ENCODE results near the gene NDUFA6. TPM values are rescaled to one million over a fixed set of nuclear protein-coding genes. Genes with fewer than 3 reads are reported as not detected.
"Not testable (repeated sequence)": the region's sequence is repeated elsewhere in the genome, so short reads cannot be mapped to it uniquely, and the experiment has no call there.

The NDUFA6 gene
- total and polyA plus RNA-seq, 10 of the 15 experiments (the other 5 are each of a cell fraction or from before 2014, with no cell fraction given): 85.9 to 511 (median 128) TPM

DNA sequence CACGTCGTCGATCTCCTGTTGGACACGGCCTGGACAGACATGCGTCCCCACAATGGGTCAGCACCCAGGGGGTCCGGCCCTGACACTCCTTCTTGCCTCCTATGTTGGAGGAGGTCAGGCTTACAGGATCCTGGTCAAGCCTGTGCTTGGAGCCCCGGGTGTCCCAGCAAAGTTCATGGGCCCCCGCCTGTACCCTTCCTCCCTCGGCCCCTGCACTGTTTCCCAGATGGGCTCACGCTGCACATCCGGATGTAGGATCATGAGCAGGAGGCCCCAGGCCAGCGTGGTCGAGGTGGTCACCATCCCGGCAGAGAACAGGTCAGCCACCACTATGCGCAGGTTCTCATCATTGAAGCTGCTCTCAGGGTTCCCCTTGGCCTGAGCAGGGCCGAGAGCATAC is 37.0 kb upstream of the NDUFA6 start:
- SMC1A ChIA-PET (ENCODE audit: uncharacterized antibody, unreplicated experiment): no interaction called here
- Histone ChIP-seq H3K27ac (ENCODE audit: control insufficient read depth, insufficient read depth) (no peak overlapping the region), H3K9ac (ENCODE audit: control insufficient read depth, insufficient read depth, low read length) (no peak overlapping the region), H3K9me3 (replicated peaks; ENCODE audit: control insufficient read depth, insufficient read depth, low read length) (no peaks in the 10 kb centered on the region), H3K79me2 (ENCODE audit: control insufficient read depth, insufficient read depth, low read length) (no peaks in the 10 kb centered on the region), H3K36me3 (ENCODE audit: control insufficient read depth in 2 of 2, insufficient read depth in 2 of 2, low read length in 1 of 2) (no peaks in the 10 kb centered on the region; a peak in 1 of 4 replicates), H3K27me3 (replicated peaks in 1 of 2; ENCODE audit: control insufficient read depth in 2 of 2, insufficient read depth in 2 of 2, low read length in 1 of 2) (no peaks in the 10 kb centered on the region), H3K4me3 (no peak overlapping the region), H3K4me1 (ENCODE audit: control insufficient read depth, insufficient read depth, low read length) (no peaks in the 10 kb centered on the region), H2AFZ (ENCODE audit: control insufficient read depth, low read depth, low read length) (no peak overlapping the region), H4K20me1 (ENCODE audit: control insufficient read depth, insufficient read depth) (no peaks in the 10 kb centered on the region), H3K4me2 (ENCODE audit: control insufficient read depth, insufficient read depth) (no peak overlapping the region)
- WGBS (ENCODE audit: insufficient coverage, insufficient replicate concordance, low lambda C conversion rate, missing lambda C conversion rate): 80% methylated on average over 16 of the region's 16 CpGs
- CTCF ChIA-PET: no interaction called here
- no TSS peak for BruUV-seq (replicated peaks)
- in situ Hi-C loops (cut with MboI) (no loop called here), intact Hi-C loops (cut with micrococcal nuclease; ENCODE audit: unreplicated experiment) (no loop called here)
- POLR2A ChIA-PET: no interaction called here
- DNase-seq (ENCODE audit: low read depth, low spot score) (no peak), FAIRE-seq (no peak), ATAC-seq (no peak)
- RAD21 ChIA-PET (ENCODE audit: unreplicated experiment): no interaction called here
- TF ChIP-seq EP300 (IDR thresholded peaks at IDR 0.05; ENCODE audit: borderline replicate concordance in 1 of 2, control insufficient read depth in 1 of 2, low read depth in 2 of 2, low read length in 2 of 2): no peak
- TF ChIP-seq MTA2 (IDR thresholded peaks at IDR 0.05; ENCODE audit: low read depth): no peak
- no peak for TF ChIP-seq SRF (IDR thresholded peaks at IDR 0.05; ENCODE audit: low read depth in 2 of 2, low read length in 2 of 2)
- TF ChIP-seq POU2F2 (IDR thresholded peaks at IDR 0.05; ENCODE audit: borderline replicate concordance, low read depth, low read length): no peak
- no peak for TF ChIP-seq MAX (IDR thresholded peaks at IDR 0.05; ENCODE audit: low read depth, low read length)
- TF ChIP-seq ZNF217 (IDR thresholded peaks at IDR 0.05): no peak
- no peak for TF ChIP-seq SUZ12 (IDR thresholded peaks at IDR 0.05; ENCODE audit: unreplicated experiment)
- TF ChIP-seq EGR1 (IDR thresholded peaks at IDR 0.05; ENCODE audit: borderline replicate concordance in 1 of 2, low read depth in 2 of 2, low read length in 2 of 2): no peak
- no peak for TF ChIP-seq SMAD5 (IDR thresholded peaks at IDR 0.05; ENCODE audit: low read depth)
- no peak for TF ChIP-seq E2F8 (IDR thresholded peaks at IDR 0.05; ENCODE audit: low read depth, partially characterized antibody)

- H3K27me3 ChIP-seq (replicated peaks in 1 of 2; ENCODE audit: control insufficient read depth in 2 of 2, insufficient read depth in 2 of 2, low read length in 1 of 2); H4K20me1 ChIP-seq (ENCODE audit: control insufficient read depth, insufficient read depth); SMC1A ChIA-PET (ENCODE audit: uncharacterized antibody, unreplicated experiment); H3K9me3 ChIP-seq (replicated peaks; ENCODE audit: control insufficient read depth, insufficient read depth, low read length); H3K9ac ChIP-seq (ENCODE audit: control insufficient read depth, insufficient read depth, low read length); intact Hi-C loops (cut with micrococcal nuclease; ENCODE audit: unreplicated experiment); H3K36me3 ChIP-seq (ENCODE audit: control insufficient read depth in 2 of 2, insufficient read depth in 2 of 2, low read length in 1 of 2); H3K79me2 ChIP-seq (ENCODE audit: control insufficient read depth, insufficient read depth, low read length); H3K4me2 ChIP-seq (ENCODE audit: control insufficient read depth, insufficient read depth); in situ Hi-C loops (cut with MboI); DNase-seq (ENCODE audit: low read depth, low spot score); H3K4me3 ChIP-seq; BruUV-seq (replicated peaks); POLR2A ChIA-PET; H3K27ac ChIP-seq (ENCODE audit: control insufficient read depth, insufficient read depth); RAD21 ChIA-PET (ENCODE audit: unreplicated experiment); H2AFZ ChIP-seq (ENCODE audit: control insufficient read depth, low read depth, low read length); H3K4me1 ChIP-seq (ENCODE audit: control insufficient read depth, insufficient read depth, low read length); FAIRE-seq: not testable (repeated sequence)
- no CpG with 5 or more reads among the region's 4 CpGs for WGBS (ENCODE audit: insufficient coverage, insufficient replicate concordance, low lambda C conversion rate, missing lambda C conversion rate)
- peak; percentile 43 for ATAC-seq
- CTCF ChIA-PET: interaction anchor here (0.6 kb wide), 1 partner anchor 8 kb away, joined by 5 read pairs; no protein-coding TSS in a partner anchor
Observed at GRCh38 chr22:42123529-42123928, 33.0 kb upstream of the NDUFA6 start.

Measured in GM12878 (cell line).